ENCODE data around the gene MAP2K4.

The MAP2K4 gene

GRCh38 chr17:12180644-12181261 lies 160.1 kb downstream of the MAP2K4 start:
- DNase-seq, result no peak

GRCh38 chr17:12187658-12188057 lies 167.0 kb downstream of the MAP2K4 start:
- DNase-seq, result no peak

GRCh38 chr17:12193144-12193735 lies 172.6 kb downstream of the MAP2K4 start:
- DNase-seq, result no peak
